Prostate gland (tissue), 2 donors: ENCODE results near the gene COX11. TPM values are rescaled to one million over a fixed set of nuclear protein-coding genes. Genes with fewer than 3 reads are reported as not detected.

Experiments used
- DNase-seq: peaks from one replicate; pipeline ENCODE4 v3.0.0-alpha.2; 2019; ENCODE audit warnings: low spot score
- H3K27ac ChIP-seq, 2 donors: fragments of 200-600 bp; sonication (generic); 2 replicates each; pipeline ENCODE4 v1.5.1; 2017 to 2019
- H3K27me3 ChIP-seq: fragments of 200-600 bp; sonication (generic); replicated peaks from 2 replicates; pipeline ENCODE4 v1.5.1; 2019; ENCODE audit not compliant: insufficient read depth
- H3K36me3 ChIP-seq, 2 donors: fragments of 200-600 bp; sonication (generic); 1 replicate in 1 of 2; 2 replicates in 1 of 2; pipeline versions ENCODE4 v1.5.1 to v1.8.1; 2017 to 2019
- H3K4me1 ChIP-seq: fragments of 200-600 bp; sonication (generic); replicated peaks from 2 replicates; pipeline ENCODE4 v1.5.1; 2019
- H3K4me3 ChIP-seq, 2 donors: fragments of 200-600 bp; sonication (generic); 2 replicates each; pipeline ENCODE4 v1.5.1; 2017 to 2019
- H3K9me3 ChIP-seq: fragments of 200-600 bp; sonication (generic); 2 replicates; pipeline ENCODE4 v1.5.1; 2017
- POLR2A ChIP-seq: fragments of 450-650 bp; IDR thresholded peaks from one replicate; pipeline ENCODE4 v1.6.1; 2016; ENCODE audit warnings: antibody characterized with exemption, mild to moderate bottlenecking
- POLR2AphosphoS5 ChIP-seq: sonication (generic); formaldehyde crosslinking; IDR thresholded peaks from one replicate; pipeline ENCODE4 v1.6.1; 2017; ENCODE audit warnings: antibody characterized with exemption
- WGBS: methylation state at CpG from one replicate; pipeline ENCODE4 v1.1.5; 2018; 5-methylcytosine and 5-hydroxymethylcytosine counted together
- intact Hi-C: fragments of 100-400 bp; cut with DNase I; formaldehyde crosslinking; loops from one replicate; pipeline ENCODE4 v1.14.2; 2022
- total RNA-seq, 2 donors: library from RNA; depleted of rRNA; stranded (reverse); fragments of >200 nt; gene quantifications; one replicate each; pipeline ENCODE4 v1.1.0, GENCODE V29; 2016
- TF ChIP-seq, protein P1 (sequence below), 4 experiments: fragments of 200-600 bp in 2 of 4; fragments of 450-650 bp in 2 of 4; sonication (generic) in 2 of 4; IDR thresholded peaks; 1 replicate in 3 of 4; 2 replicates in 1 of 4; pipeline ENCODE4 v1.5.1; 2016 to 2019; ENCODE audit warnings: antibody characterized with exemption in 4 of 4, mild to moderate bottlenecking in 2 of 4, moderate library complexity in 2 of 4

Gene COX11
- total RNA-seq, 2 donors from 2014 or later = 33.1 to 82.1 TPM

DNA sequence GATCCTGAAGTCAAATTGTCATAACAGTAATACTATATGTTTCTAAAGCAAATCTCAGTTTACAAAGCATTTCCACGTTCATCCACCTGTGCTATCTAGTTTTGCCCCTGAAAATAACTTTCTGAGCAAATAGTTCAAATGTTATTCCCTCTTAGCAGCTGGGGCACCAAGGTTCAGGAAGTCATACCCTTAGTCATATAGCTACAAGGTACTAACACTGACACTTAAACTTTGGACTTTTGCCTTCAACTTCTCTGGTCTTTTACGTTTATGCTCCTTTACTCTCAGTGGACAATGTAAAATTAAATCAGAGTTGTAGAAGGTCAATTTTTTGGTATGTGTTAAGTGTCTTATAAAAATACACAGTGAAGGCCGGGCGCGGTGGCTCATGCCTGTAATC lies 33.0 kb downstream of the COX11 start:
- Histone ChIP-seq H3K27me3 (no peaks in the 10 kb centered on the region), H3K27ac (no peak overlapping the region), H3K36me3 (no peaks in the 10 kb centered on the region), H3K4me1 (no peaks in the 10 kb centered on the region), H3K4me3 (no peak overlapping the region), H3K9me3 (no peaks in the 10 kb centered on the region)
- no peak for DNase-seq
- TF ChIP-seq, protein P1, sequence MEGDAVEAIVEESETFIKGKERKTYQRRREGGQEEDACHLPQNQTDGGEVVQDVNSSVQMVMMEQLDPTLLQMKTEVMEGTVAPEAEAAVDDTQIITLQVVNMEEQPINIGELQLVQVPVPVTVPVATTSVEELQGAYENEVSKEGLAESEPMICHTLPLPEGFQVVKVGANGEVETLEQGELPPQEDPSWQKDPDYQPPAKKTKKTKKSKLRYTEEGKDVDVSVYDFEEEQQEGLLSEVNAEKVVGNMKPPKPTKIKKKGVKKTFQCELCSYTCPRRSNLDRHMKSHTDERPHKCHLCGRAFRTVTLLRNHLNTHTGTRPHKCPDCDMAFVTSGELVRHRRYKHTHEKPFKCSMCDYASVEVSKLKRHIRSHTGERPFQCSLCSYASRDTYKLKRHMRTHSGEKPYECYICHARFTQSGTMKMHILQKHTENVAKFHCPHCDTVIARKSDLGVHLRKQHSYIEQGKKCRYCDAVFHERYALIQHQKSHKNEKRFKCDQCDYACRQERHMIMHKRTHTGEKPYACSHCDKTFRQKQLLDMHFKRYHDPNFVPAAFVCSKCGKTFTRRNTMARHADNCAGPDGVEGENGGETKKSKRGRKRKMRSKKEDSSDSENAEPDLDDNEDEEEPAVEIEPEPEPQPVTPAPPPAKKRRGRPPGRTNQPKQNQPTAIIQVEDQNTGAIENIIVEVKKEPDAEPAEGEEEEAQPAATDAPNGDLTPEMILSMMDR (IDR thresholded peaks at IDR 0.05) = no peak
- TF ChIP-seq POLR2AphosphoS5 (no peak), POLR2A (no peak)
- intact Hi-C loops = no loop called here
- WGBS = 90% methylated on average over 5 of the region's 5 CpGs

DNA sequence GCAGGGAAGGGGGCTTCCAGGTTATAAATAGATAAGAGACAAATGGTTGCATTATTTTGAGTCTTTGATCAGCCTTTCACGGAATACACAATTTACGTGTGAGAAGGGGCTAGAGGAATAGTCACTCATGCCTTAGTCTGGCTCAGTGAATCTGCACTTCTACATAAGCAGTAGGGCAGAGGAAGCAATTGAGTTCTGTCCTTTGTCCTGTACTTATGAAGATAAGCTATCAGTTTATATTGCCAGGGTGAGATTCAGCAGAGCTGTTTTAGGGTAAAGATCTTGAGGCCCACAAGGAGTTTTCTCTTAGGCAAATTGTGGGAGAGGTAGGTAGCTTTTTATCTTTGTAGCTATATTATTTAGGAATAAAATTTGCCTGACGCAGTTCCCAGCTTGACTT lies 34.5 kb downstream of the COX11 start:
- DNase-seq = no peak
- no peaks in the 10 kb centered on the region for H3K9me3 ChIP-seq
- H3K27ac ChIP-seq = no peak overlapping the region
- no peak for TF ChIP-seq POLR2AphosphoS5
- TF ChIP-seq, protein P1 (IDR thresholded peaks at IDR 0.05) = no peak
- no peak for TF ChIP-seq POLR2A
- no peaks in the 10 kb centered on the region for H3K36me3 ChIP-seq
- no peaks in the 10 kb centered on the region for H3K27me3 ChIP-seq
- WGBS = 94% methylated on average over 3 of the region's 3 CpGs
- H3K4me3 ChIP-seq = no peak overlapping the region
- H3K4me1 ChIP-seq = no peaks in the 10 kb centered on the region
- intact Hi-C loops = no loop called here

DNA sequence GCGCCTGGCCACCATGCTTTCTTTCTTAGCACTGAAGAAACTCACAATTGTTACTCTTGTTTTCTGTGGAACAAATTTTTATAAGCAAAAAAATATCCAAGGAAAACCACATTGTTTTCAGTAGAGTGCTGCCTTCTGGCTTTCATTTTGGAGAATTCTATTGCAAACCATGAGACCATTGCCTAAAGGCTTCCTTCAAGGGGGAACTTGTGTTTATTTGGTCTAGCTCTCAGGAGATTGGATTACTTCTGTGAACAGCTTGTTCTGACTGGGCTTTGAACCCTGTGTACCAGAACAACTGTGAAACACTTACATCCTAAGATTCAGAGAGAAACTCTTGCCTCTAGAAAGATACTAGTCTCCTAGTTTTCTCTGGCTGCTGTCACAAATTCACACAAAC lies 35.7 kb downstream of the COX11 start:
- Histone ChIP-seq H3K27me3 (no peaks in the 10 kb centered on the region), H3K9me3 (no peaks in the 10 kb centered on the region), H3K36me3 (no peaks in the 10 kb centered on the region), H3K4me1 (no peaks in the 10 kb centered on the region), H3K4me3 (no peak overlapping the region), H3K27ac (no peak overlapping the region)
- TF ChIP-seq, protein P1 (IDR thresholded peaks at IDR 0.05) = no peak
- TF ChIP-seq POLR2AphosphoS5 = peak; percentile 9
- 100% methylated on average over 1 of the region's 1 CpG for WGBS
- intact Hi-C loops = no loop called here
- no peak for DNase-seq

DNA sequence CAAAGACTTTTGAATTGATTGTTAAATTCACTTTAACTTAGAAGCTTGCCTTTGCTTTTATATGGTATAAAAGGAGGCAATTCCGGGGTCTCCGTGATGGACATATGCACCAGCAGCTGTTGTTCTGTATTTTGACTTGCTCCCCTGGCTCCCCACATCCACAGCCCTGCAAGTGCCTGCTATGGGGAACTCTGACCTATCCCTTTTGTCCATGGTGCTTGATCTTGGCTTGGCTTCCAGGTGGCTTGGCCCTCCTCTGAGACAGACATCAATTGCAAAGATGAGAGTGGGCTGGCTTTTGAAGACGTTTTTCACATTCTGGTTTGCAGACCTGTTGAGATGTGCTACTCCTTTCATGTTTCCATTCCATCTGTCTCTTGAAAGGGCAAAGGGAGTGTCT lies 40.9 kb downstream of the COX11 start:
- TF ChIP-seq POLR2A = no peak
- no peak for TF ChIP-seq POLR2AphosphoS5
- TF ChIP-seq, protein P1 (IDR thresholded peaks at IDR 0.05) = no peak
- H3K4me3 ChIP-seq = no peak overlapping the region
- H3K27ac ChIP-seq = no peak overlapping the region
- no peaks in the 10 kb centered on the region for H3K9me3 ChIP-seq
- intact Hi-C loops = no loop called here
- WGBS = 89% methylated on average over 3 of the region's 3 CpGs
- no peaks in the 10 kb centered on the region for H3K27me3 ChIP-seq
- no peaks in the 10 kb centered on the region for H3K36me3 ChIP-seq
- no peak for DNase-seq
- no peaks in the 10 kb centered on the region for H3K4me1 ChIP-seq

DNA sequence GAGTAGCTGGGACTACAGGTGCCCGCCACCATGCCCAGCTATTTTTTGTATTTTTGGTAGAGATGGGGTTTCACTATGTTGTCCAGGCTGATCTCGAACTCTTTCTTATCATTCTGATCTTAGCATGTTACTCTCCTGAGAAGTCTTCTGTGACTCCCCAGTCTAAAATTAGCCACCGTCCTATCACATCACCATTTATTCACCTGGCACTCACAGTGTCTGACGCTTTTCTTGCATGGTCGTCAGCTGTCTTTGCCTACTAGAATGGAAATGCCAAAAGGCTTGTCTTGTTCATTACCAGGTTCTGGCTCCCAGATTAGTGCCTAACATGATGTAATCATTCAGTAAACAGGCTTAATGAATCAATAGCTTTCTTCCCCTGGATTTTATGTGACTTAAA lies 44.0 kb downstream of the COX11 start:
- WGBS = 93% methylated on average over 5 of the region's 5 CpGs
- DNase-seq = no peak
- no peaks in the 10 kb centered on the region for H3K4me1 ChIP-seq
- TF ChIP-seq POLR2A (no peak), POLR2AphosphoS5 (no peak)
- TF ChIP-seq, protein P1 (IDR thresholded peaks at IDR 0.05) = no peak
- H3K4me3 ChIP-seq = no peak overlapping the region
- no peaks in the 10 kb centered on the region for H3K27me3 ChIP-seq
- H3K9me3 ChIP-seq = no peaks in the 10 kb centered on the region
- intact Hi-C loops = no loop called here
- no peaks in the 10 kb centered on the region for H3K36me3 ChIP-seq
- H3K27ac ChIP-seq = no peak overlapping the region
